SK-N-SH (cell line): ENCODE results near the gene GRIK5. TPM values are rescaled to one million over a fixed set of nuclear protein-coding genes. Genes with fewer than 3 reads are reported as not detected.

Experiments used
- CTCF ChIA-PET: fragments of 300-600, 350-600 bp; formaldehyde crosslinking; extraction: SDS; loops from one replicate; lab custom pipeline; 2021; lab: Yijun Ruan, JAX
- POLR2A ChIA-PET: fragments of 350-600 bp; sonication (Branson Sonifier 250); formaldehyde crosslinking; extraction: SDS; loops from one replicate; lab custom pipeline; 2020; ENCODE audit warnings: antibody characterized with exemption, inconsistent platforms; lab: Yijun Ruan, JAX
- DNase-seq: peaks from one replicate; pipeline ENCODE4 v3.0.0; 2012
- H2AFZ ChIP-seq: fragments of 200-600 bp; sonication (generic); 2 replicates; pipeline ENCODE4 v1.8.1; 2016; ENCODE audit warnings: antibody characterized with exemption, mild to moderate bottlenecking, low read depth
- H3F3A ChIP-seq: fragments of 200-600 bp; sonication (generic); replicated peaks from 2 replicates; pipeline ENCODE3; 2016; ENCODE audit warnings: antibody characterized with exemption, mild to moderate bottlenecking; ENCODE audit not compliant: insufficient read depth
- H3K27ac ChIP-seq, 2 experiments: fragments of 200-500 bp in 1 of 2; fragments of 200-600 bp in 1 of 2; sonication (Bioruptor generic) in 1 of 2; sonication (generic), shearing (Covaris generic) in 1 of 2; 2 replicates each; pipeline versions ENCODE4 v1.5.1 to v1.6.1; 2014 to 2016; ENCODE audit warnings: low read depth in 2 of 2, inconsistent platforms in 1 of 2, low read length in 1 of 2, mild to moderate bottlenecking in 1 of 2, mixed read lengths in 1 of 2
- H3K27me3 ChIP-seq: fragments of 200-600 bp; sonication (generic), shearing (Covaris generic); 2 replicates; pipeline ENCODE4 v1.6.1; 2016; ENCODE audit warnings: mixed run types; ENCODE audit not compliant: insufficient read depth
- H3K36me3 ChIP-seq, 2 experiments: fragments of 200-500 bp in 1 of 2; fragments of 200-600 bp in 1 of 2; sonication (Bioruptor generic) in 1 of 2; sonication (generic) in 1 of 2; replicated peaks in 1 of 2; 2 replicates each; pipeline versions ENCODE3 to v1.5.1; 2014 to 2016; ENCODE audit warnings: low read length in 1 of 2, mild to moderate bottlenecking in 1 of 2; ENCODE audit not compliant: insufficient read depth in 2 of 2, control insufficient read depth in 1 of 2
- H3K4me1 ChIP-seq, 2 experiments: fragments of 200-500 bp in 1 of 2; fragments of 200-600 bp in 1 of 2; sonication (Bioruptor generic) in 1 of 2; sonication (generic), shearing (Covaris generic) in 1 of 2; 2 replicates each; pipeline versions ENCODE4 v1.5.1 to v1.6.1; 2014 to 2016; ENCODE audit warnings: low read depth in 1 of 2, low read length in 1 of 2, mixed run types in 1 of 2; ENCODE audit not compliant: insufficient read depth in 2 of 2, control insufficient read depth in 1 of 2
- H3K4me2 ChIP-seq: fragments of 200-600 bp; sonication (generic), shearing (Covaris generic); 2 replicates; pipeline ENCODE4 v1.6.1; 2017; ENCODE audit warnings: mixed run types
- H3K4me3 ChIP-seq, 2 experiments: fragments of 200-500 bp in 1 of 2; fragments of 200-600 bp in 1 of 2; sonication (Bioruptor generic) in 1 of 2; sonication (generic), shearing (Covaris generic) in 1 of 2; 2 replicates each; pipeline versions ENCODE4 v1.5.1 to v1.8.1; 2014 to 2016; ENCODE audit warnings: low read depth in 2 of 2, inconsistent platforms in 1 of 2, low read length in 1 of 2, mild to moderate bottlenecking in 1 of 2, mixed read lengths in 1 of 2, moderate library complexity in 1 of 2
- H3K79me2 ChIP-seq: fragments of 200-600 bp; sonication (generic); 2 replicates; pipeline ENCODE4 v1.8.1; 2017; ENCODE audit warnings: mild to moderate bottlenecking; ENCODE audit not compliant: insufficient read depth
- H3K9ac ChIP-seq: fragments of 200-600 bp; sonication (generic); 2 replicates; pipeline ENCODE4 v1.6.1; 2017; ENCODE audit warnings: mixed run types
- H3K9me2 ChIP-seq: fragments of 200-600 bp; sonication (generic); 2 replicates; pipeline ENCODE4 v1.6.1; 2017; ENCODE audit warnings: mixed run types
- H3K9me3 ChIP-seq: fragments of 200-600 bp; sonication (generic); 2 replicates; pipeline ENCODE4 v1.6.1; 2017; ENCODE audit warnings: mixed run types, mild to moderate bottlenecking, moderate library complexity
- H4K20me1 ChIP-seq: fragments of 200-600 bp; sonication (generic); 2 replicates; pipeline ENCODE4 v1.6.1; 2017; ENCODE audit warnings: mild to moderate bottlenecking, mixed run types; ENCODE audit not compliant: insufficient read depth
- EP300 ChIP-seq, 2 experiments: IDR thresholded peaks; 2 replicates each; pipeline versions ENCODE4 v1.4.0 to v1.6.1; 2012; ENCODE audit warnings: borderline replicate concordance in 1 of 2, low read depth in 1 of 2, low read length in 1 of 2
- EZH2phosphoT487 ChIP-seq: fragments of 200-600 bp; sonication (generic); IDR thresholded peaks from 2 replicates; pipeline ENCODE4 v1.6.1; 2017; ENCODE audit warnings: low read depth, mixed run types, mild to moderate bottlenecking, antibody characterized with exemption, moderate library complexity, borderline replicate concordance
- FOSL2 ChIP-seq: IDR thresholded peaks from 2 replicates; pipeline ENCODE4 v1.4.0; 2012; ENCODE audit warnings: low read depth, mild to moderate bottlenecking, moderate library complexity, borderline replicate concordance
- FOXM1 ChIP-seq: IDR thresholded peaks from 2 replicates; pipeline ENCODE4 v1.4.0; 2012; ENCODE audit warnings: low read depth, mild to moderate bottlenecking
- MEF2A ChIP-seq: IDR thresholded peaks from 2 replicates; pipeline ENCODE4 v1.4.0; 2012; ENCODE audit warnings: low read depth, borderline replicate concordance
- MXI1 ChIP-seq: IDR thresholded peaks from 2 replicates; pipeline ENCODE4 v1.6.1; 2012; ENCODE audit warnings: mild to moderate bottlenecking, low read depth, low read length, improper control_type of control experiment
- RXRA ChIP-seq: IDR thresholded peaks from 2 replicates; pipeline ENCODE4 v1.4.0; 2012; ENCODE audit warnings: low read depth, mild to moderate bottlenecking, borderline replicate concordance
- TAF1 ChIP-seq: IDR thresholded peaks from 2 replicates; pipeline ENCODE4 v1.6.1; 2012; ENCODE audit warnings: low read depth, mild to moderate bottlenecking, low read length, moderate library complexity, borderline replicate concordance
- TCF12 ChIP-seq: IDR thresholded peaks from 2 replicates; pipeline ENCODE4 v1.4.0; 2012
- TEAD4 ChIP-seq: IDR thresholded peaks from 2 replicates; pipeline ENCODE4 v1.4.0; 2012; ENCODE audit warnings: mild to moderate bottlenecking, borderline replicate concordance; ENCODE audit not compliant: insufficient read depth
- YY1 ChIP-seq: IDR thresholded peaks from 2 replicates; pipeline ENCODE4 v1.4.0; 2012; ENCODE audit warnings: low read depth, mild to moderate bottlenecking
- WGBS: methylation state at CpG from one replicate; pipeline ENCODE4 v1.1.6; 2017; ENCODE audit warnings: low lambda C conversion rate; 5-methylcytosine and 5-hydroxymethylcytosine counted together
- polyA plus RNA-seq, 3 experiments: library from polyadenylated mRNA; depleted of rRNA; stranded (reverse); fragments of >200 nt; gene quantifications; 2 replicates each; pipeline ENCODE4 v1.2.3, GENCODE V29; 2012
- TF ChIP-seq, protein P1 (sequence below): IDR thresholded peaks from 2 replicates; pipeline ENCODE4; 2012
- TF ChIP-seq, protein P2 (sequence below): IDR thresholded peaks from 2 replicates; pipeline ENCODE4 v1.4.0; 2012; ENCODE audit warnings: low read depth
- TF ChIP-seq, protein P3 (sequence below): IDR thresholded peaks from 2 replicates; pipeline ENCODE4 v1.4.0; 2012; ENCODE audit warnings: low read depth, borderline replicate concordance
- TF ChIP-seq, protein P4 (sequence below): IDR thresholded peaks from 2 replicates; pipeline ENCODE4 v1.6.1; 2012; ENCODE audit warnings: mild to moderate bottlenecking, low read depth, low read length, moderate library complexity

GRIK5 gene
- polyA plus RNA-seq, 1 of the 3 experiments (the other 2 are of a cell fraction) = 2.4 TPM

DNA sequence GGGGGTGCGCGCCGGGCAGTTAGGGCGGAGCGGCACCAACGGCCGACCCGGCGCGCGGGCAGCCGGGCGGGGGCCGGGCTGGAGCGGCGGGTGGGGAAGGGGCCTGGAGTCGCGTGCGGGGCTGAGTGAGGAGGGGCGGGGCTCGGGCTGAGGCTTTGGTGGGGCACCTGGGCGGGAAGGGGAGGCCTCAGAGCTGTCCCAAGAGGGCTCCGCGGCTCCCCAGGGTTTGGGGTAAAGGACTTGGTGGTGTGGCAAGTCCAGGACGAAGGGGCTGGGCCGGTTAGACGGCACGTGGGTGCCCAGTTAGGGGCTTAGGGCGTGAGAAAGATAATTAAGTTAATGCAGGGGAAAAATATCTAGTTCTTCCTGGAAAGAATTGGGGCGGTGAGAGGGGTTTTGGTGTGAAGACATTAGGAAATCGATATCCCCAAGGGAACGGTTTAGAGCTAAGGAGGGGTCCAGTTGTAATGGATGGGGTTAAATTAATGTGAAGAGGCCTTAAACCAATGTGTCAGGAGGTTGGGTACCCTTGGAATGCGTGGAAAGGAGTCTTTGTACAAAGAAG is 6.5 kb upstream of the GRIK5 start:
- no peak overlapping the region for H2AFZ ChIP-seq
- POLR2A ChIA-PET = interaction anchor here (1.0 to 1.3 kb wide), 2 partner anchors 24 to 166 kb away, joined by 4 read pairs; partner anchors contain the start of gene GSK3A

DNA sequence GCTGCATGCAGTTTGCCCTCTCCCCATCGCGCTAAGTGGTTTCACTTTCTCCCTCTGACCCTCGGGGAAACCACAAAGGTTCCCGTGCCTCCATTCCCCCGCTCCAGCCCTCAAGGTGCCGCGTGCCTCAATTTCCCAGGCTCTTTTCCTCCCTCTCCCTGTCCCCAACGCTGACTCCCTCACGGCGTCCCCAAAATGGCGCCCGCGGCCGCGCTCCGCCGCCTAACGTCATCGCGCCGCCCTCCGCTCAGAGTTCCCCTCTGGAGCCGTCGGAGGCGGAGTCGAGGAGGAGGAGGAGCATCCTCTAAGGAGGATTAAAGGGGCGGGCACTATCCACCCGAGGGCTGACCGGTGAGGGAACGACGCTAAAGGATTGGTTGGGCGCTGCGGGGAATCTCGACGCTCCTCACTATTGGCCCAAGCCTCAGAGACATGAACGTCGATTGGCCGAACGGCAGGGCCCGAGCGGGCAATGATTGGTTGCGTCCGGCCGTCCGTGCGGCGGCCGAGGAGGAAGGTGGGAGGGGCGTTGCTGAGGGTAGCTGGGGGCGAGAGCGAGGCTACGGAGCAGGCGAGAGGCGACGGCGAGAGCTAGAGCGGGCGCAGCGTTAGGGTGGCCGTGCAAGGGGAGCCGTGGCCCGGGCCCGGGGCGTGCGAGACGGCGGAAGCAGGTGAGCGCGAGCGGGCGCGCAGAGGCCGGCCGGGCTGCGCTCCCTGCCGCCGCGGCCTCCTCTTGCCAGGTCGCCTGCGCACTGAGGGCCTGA is 5.8 kb upstream of the GRIK5 start, which contains the start of gene ZNF574:
Gene ZNF574 (plus strand): TSS at position 551 of the 764 bp plus-strand sequence. CDS start 2,441 bp downstream, outside the sequence.
- Histone ChIP-seq H3K9me2 (no peaks in the 10 kb centered on the region), H3K27me3 (no peaks in the 10 kb centered on the region), H4K20me1 (peaks cover 37% of the 10 kb centered on the region), H3K4me3 (peak within 1 kb of the TSS; percentile 72 to 98), H3K27ac (peak within 1 kb of the TSS; percentile 72 to 81), H3K9ac (peak within 1 kb of the TSS; percentile 93), H3K4me1 (peaks cover 7 to 13% of the 10 kb centered on the region in 2 experiments; a peak in 2 of 4 replicates), H3K4me2 (peak within 1 kb of the TSS; percentile 99), H3K9me3 (no peaks in the 10 kb centered on the region), H3F3A (peaks cover 6% of the 10 kb centered on the region), H2AFZ (peak within 1 kb of the TSS; percentile 85), H3K36me3 (peaks cover 17 to 23% of the 10 kb centered on the region in 2 experiments), H3K79me2 (peaks cover 46% of the 10 kb centered on the region)
- under 1% methylated on average over 55 of the region's 80 CpGs for WGBS
- DNase-seq = peak; percentile 97
- POLR2A ChIA-PET = interaction anchor here (1.0 to 1.3 kb wide), 2 partner anchors 23 to 167 kb away, joined by 4 read pairs; partner anchors contain the start of gene GSK3A
- CTCF ChIA-PET = interaction anchor here (1.0 to 1.4 kb wide), 2 partner anchors 33 to 109 kb away, joined by 4 to 6 read pairs; no protein-coding TSS in a partner anchor
- TF ChIP-seq TAF1 (peak; percentile 85), FOSL2 (no peak), TCF12 (no peak; the same call in 1 of the 2 replicates), EP300 (IDR thresholded peaks at IDR 0.05; ENCODE audit: borderline replicate concordance in 1 of 2, low read depth in 1 of 2, low read length in 1 of 2) (no peak), TEAD4 (no peak), YY1 (peak; percentile 96), EZH2phosphoT487 (no peak), FOXM1 (peak; percentile 40; the same call in 1 of the 2 replicates), MEF2A (no peak)
- TF ChIP-seq, protein P1, sequence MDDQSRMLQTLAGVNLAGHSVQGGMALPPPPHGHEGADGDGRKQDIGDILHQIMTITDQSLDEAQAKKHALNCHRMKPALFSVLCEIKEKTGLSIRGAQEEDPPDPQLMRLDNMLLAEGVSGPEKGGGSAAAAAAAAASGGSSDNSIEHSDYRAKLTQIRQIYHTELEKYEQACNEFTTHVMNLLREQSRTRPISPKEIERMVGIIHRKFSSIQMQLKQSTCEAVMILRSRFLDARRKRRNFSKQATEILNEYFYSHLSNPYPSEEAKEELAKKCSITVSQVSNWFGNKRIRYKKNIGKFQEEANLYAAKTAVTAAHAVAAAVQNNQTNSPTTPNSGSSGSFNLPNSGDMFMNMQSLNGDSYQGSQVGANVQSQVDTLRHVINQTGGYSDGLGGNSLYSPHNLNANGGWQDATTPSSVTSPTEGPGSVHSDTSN = peak; percentile 18
- TF ChIP-seq, protein P2, sequence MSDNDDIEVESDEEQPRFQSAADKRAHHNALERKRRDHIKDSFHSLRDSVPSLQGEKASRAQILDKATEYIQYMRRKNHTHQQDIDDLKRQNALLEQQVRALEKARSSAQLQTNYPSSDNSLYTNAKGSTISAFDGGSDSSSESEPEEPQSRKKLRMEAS = peak; percentile 88
- TF ChIP-seq, protein P3, sequence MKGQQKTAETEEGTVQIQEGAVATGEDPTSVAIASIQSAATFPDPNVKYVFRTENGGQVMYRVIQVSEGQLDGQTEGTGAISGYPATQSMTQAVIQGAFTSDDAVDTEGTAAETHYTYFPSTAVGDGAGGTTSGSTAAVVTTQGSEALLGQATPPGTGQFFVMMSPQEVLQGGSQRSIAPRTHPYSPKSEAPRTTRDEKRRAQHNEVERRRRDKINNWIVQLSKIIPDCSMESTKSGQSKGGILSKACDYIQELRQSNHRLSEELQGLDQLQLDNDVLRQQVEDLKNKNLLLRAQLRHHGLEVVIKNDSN = 0 out of 2 replicates have a peak, but pooled peaks have one; percentile 40

More for the DNA sequence above, 6.5 kb upstream of the GRIK5 start:
- Histone ChIP-seq H3K4me3 (peak overlapping the region; percentile 72 to 98), H3K27me3 (no peaks in the 10 kb centered on the region), H3K9me3 (no peaks in the 10 kb centered on the region), H3K36me3 (peaks cover 17 to 30% of the 10 kb centered on the region in 2 experiments), H3K79me2 (peaks cover 49% of the 10 kb centered on the region), H3K4me2 (peak overlapping the region; percentile 99), H4K20me1 (peaks cover 43% of the 10 kb centered on the region), H3K9me2 (no peaks in the 10 kb centered on the region), H3K4me1 (peaks cover 7 to 11% of the 10 kb centered on the region in 2 experiments; a peak in 2 of 4 replicates), H3K9ac (peak overlapping the region; percentile 82), H3F3A (peaks cover 6% of the 10 kb centered on the region), H3K27ac (peak overlapping the region; percentile 53 to 81; a peak in 3 of 4 replicates)
- peak; percentile 56 for TF ChIP-seq MXI1
- TF ChIP-seq, protein P3 = no peak
- TF ChIP-seq, protein P4, sequence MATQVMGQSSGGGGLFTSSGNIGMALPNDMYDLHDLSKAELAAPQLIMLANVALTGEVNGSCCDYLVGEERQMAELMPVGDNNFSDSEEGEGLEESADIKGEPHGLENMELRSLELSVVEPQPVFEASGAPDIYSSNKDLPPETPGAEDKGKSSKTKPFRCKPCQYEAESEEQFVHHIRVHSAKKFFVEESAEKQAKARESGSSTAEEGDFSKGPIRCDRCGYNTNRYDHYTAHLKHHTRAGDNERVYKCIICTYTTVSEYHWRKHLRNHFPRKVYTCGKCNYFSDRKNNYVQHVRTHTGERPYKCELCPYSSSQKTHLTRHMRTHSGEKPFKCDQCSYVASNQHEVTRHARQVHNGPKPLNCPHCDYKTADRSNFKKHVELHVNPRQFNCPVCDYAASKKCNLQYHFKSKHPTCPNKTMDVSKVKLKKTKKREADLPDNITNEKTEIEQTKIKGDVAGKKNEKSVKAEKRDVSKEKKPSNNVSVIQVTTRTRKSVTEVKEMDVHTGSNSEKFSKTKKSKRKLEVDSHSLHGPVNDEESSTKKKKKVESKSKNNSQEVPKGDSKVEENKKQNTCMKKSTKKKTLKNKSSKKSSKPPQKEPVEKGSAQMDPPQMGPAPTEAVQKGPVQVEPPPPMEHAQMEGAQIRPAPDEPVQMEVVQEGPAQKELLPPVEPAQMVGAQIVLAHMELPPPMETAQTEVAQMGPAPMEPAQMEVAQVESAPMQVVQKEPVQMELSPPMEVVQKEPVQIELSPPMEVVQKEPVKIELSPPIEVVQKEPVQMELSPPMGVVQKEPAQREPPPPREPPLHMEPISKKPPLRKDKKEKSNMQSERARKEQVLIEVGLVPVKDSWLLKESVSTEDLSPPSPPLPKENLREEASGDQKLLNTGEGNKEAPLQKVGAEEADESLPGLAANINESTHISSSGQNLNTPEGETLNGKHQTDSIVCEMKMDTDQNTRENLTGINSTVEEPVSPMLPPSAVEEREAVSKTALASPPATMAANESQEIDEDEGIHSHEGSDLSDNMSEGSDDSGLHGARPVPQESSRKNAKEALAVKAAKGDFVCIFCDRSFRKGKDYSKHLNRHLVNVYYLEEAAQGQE = no peak
- no peak for TF ChIP-seq RXRA
- DNase-seq = no peak
- CTCF ChIA-PET = interaction anchor here (1.0 to 1.4 kb wide), 2 partner anchors 32 to 108 kb away, joined by 4 to 6 read pairs; no protein-coding TSS in a partner anchor
- under 1% methylated on average over 19 of the region's 33 CpGs for WGBS
